ENCODE measurements around the gene MMD. TPM values are rescaled to one million over a fixed set of nuclear protein-coding genes. Genes with fewer than 3 reads are reported as not detected.
"Not testable (repeated sequence)": the region's sequence is repeated elsewhere in the genome, so short reads cannot be mapped to it uniquely, and the experiment has no call there.

Gene MMD
- total RNA-seq, 1 donor from 2014 or later = 48.5 TPM

DNA sequence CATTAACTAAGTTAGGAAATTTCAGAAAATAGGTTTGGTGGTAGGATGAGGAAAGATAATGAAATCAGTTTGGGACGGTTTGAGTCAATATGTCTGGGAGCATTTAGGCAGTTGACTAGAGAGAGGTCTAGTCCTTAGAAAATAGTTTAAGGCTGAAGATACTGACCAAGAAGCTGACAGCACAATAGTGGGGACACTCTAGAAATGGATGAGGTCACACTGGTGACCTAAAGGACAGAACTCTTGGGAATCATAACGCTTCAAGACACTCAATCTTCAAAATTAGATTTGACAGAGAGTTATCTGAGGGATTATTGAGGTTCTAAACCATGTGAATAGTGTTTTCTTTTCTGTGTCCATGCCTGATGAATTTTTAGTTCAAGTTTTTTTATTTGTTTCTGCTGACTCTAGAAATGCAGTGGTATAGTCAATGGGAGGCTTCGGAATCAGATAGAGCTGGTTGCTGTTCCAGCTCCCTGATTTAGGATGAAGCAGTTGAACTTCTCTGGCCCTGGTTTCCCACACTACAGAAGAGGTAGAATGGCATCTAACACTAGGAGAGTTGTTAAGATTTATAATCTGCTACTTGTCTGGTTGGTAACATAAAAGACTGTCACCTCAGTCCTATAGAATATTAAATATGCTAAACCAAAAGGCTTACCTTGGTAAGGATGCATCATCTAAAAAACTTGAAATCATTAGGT lies 29.7 kb downstream of the MMD start:
- TF ChIP-seq, protein P1, sequence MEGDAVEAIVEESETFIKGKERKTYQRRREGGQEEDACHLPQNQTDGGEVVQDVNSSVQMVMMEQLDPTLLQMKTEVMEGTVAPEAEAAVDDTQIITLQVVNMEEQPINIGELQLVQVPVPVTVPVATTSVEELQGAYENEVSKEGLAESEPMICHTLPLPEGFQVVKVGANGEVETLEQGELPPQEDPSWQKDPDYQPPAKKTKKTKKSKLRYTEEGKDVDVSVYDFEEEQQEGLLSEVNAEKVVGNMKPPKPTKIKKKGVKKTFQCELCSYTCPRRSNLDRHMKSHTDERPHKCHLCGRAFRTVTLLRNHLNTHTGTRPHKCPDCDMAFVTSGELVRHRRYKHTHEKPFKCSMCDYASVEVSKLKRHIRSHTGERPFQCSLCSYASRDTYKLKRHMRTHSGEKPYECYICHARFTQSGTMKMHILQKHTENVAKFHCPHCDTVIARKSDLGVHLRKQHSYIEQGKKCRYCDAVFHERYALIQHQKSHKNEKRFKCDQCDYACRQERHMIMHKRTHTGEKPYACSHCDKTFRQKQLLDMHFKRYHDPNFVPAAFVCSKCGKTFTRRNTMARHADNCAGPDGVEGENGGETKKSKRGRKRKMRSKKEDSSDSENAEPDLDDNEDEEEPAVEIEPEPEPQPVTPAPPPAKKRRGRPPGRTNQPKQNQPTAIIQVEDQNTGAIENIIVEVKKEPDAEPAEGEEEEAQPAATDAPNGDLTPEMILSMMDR (IDR thresholded peaks at IDR 0.05; ENCODE audit: unreplicated experiment) = no peak
- Mint-ChIP-seq H3K36me3 (ENCODE audit: low read depth, unreplicated experiment) (no peaks in the 10 kb centered on the region), H3K27me3 (ENCODE audit: unreplicated experiment) (peaks cover 6% of the 10 kb centered on the region), H3K4me3 (ENCODE audit: unreplicated experiment) (no peak overlapping the region), H3K4me1 (ENCODE audit: unreplicated experiment) (no peaks in the 10 kb centered on the region), H3K9me3 (ENCODE audit: unreplicated experiment) (no peaks in the 10 kb centered on the region), H3K27ac (ENCODE audit: unreplicated experiment) (no peak overlapping the region)
- DNase-seq (ENCODE audit: low spot score) = no peak

- H3K36me3 Mint-ChIP-seq (ENCODE audit: low read depth, unreplicated experiment) = no peaks in the 10 kb centered on the region
Measured at GRCh38 chr17:55391244-55391757, 30.3 kb downstream of the MMD start.

DNA sequence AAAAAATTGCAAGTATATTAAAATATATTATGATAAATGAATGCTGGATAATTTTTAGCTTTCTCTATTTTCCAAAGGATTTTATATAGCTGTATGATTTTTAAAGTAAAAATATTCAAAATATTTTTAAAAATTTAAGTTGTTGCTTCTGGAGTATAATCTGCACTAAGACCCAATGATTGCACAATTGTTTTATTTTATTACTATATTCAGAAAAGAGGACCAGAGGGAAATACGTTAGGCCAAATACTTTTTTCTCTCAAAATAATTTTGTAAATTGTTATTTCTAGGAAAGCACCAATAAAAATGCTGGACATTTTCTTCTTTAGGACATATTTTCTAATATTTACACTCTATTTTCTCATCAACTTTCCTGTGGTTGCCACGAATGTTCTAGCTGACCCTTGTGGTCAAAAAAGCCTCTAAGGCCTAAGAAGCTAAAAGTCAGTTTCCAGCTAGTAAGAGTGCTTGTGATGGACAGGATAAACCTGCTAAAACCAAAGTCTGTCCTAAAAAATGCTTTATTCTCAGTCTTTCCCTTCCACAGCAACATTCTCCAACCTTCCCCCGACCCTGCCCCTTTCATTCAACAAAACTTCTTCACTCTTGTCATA lies 31.2 kb downstream of the MMD start:
- Mint-ChIP-seq H3K27ac (ENCODE audit: unreplicated experiment) (no peak overlapping the region), H3K4me1 (ENCODE audit: unreplicated experiment) (no peaks in the 10 kb centered on the region), H3K9me3 (ENCODE audit: unreplicated experiment) (no peaks in the 10 kb centered on the region), H3K36me3 (ENCODE audit: low read depth, unreplicated experiment) (no peaks in the 10 kb centered on the region), H3K27me3 (ENCODE audit: unreplicated experiment) (peaks cover 9% of the 10 kb centered on the region), H3K4me3 (ENCODE audit: unreplicated experiment) (no peak overlapping the region)
- TF ChIP-seq, protein P1 (IDR thresholded peaks at IDR 0.05; ENCODE audit: unreplicated experiment) = no peak
- DNase-seq (ENCODE audit: low spot score) = no peak

More at GRCh38 chr17:55391244-55391757, 30.3 kb downstream of the MMD start:
- Mint-ChIP-seq H3K27ac (ENCODE audit: unreplicated experiment) (no peak overlapping the region), H3K4me1 (ENCODE audit: unreplicated experiment) (no peaks in the 10 kb centered on the region), H3K4me3 (ENCODE audit: unreplicated experiment) (no peak overlapping the region), H3K27me3 (ENCODE audit: unreplicated experiment) (peaks cover 9% of the 10 kb centered on the region), H3K9me3 (ENCODE audit: unreplicated experiment) (no peaks in the 10 kb centered on the region)
- DNase-seq (ENCODE audit: low spot score) = no peak
- TF ChIP-seq, protein P1 (IDR thresholded peaks at IDR 0.05; ENCODE audit: unreplicated experiment) = no peak

- not testable (repeated sequence) for DNase-seq (ENCODE audit: low spot score); H3K9me3 Mint-ChIP-seq (ENCODE audit: unreplicated experiment); H3K4me1 Mint-ChIP-seq (ENCODE audit: unreplicated experiment); H3K27ac Mint-ChIP-seq (ENCODE audit: unreplicated experiment); H3K27me3 Mint-ChIP-seq (ENCODE audit: unreplicated experiment); H3K4me3 Mint-ChIP-seq (ENCODE audit: unreplicated experiment); H3K36me3 Mint-ChIP-seq (ENCODE audit: low read depth, unreplicated experiment)
Measured at GRCh38 chr17:55389715-55390114, 31.9 kb downstream of the MMD start.

DNA sequence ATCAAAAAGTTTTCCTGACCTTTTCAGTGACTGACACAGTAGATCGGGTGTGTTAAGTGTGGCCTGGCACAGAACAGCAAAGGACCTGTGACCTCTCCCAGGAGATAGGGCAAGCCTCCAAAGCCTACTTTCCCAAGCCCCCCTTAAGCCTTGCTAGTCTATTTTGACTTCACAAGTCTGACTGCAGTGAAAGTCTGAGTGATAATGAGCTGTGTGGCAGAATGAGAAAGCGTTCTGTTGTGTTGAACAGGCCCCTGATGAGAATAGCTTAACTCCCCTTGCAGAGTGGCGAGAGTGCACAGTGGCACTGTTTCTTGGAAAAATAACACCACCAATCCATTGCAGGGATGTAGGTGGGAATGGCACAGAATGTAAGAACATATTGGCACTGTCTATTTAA lies 32.8 kb downstream of the MMD start:
- DNase-seq (ENCODE audit: low spot score) = no peak
- no peaks in the 10 kb centered on the region for H3K36me3 Mint-ChIP-seq (ENCODE audit: low read depth, unreplicated experiment)
- H3K4me3 Mint-ChIP-seq (ENCODE audit: unreplicated experiment) = no peak overlapping the region
- peaks cover 6% of the 10 kb centered on the region for H3K27me3 Mint-ChIP-seq (ENCODE audit: unreplicated experiment)
- no peaks in the 10 kb centered on the region for H3K9me3 Mint-ChIP-seq (ENCODE audit: unreplicated experiment)
- TF ChIP-seq, protein P1 (IDR thresholded peaks at IDR 0.05; ENCODE audit: unreplicated experiment) = no peak
- H3K4me1 Mint-ChIP-seq (ENCODE audit: unreplicated experiment) = no peaks in the 10 kb centered on the region
- no peak overlapping the region for H3K27ac Mint-ChIP-seq (ENCODE audit: unreplicated experiment)

Measured in endothelial cell (in vitro differentiated cells).